PC-3 (cell line): Measurements from ENCODE around the gene DEK. TPM values are rescaled to one million over a fixed set of nuclear protein-coding genes. Genes with fewer than 3 reads are reported as not detected.

Source experiments
- ATAC-seq: fragments of 200-7000 bp; cut with Tn5 transposase; 2 replicates; pipeline ENCODE4 v1.9.1; 2020; ENCODE audit warnings: mild to moderate bottlenecking, moderate library complexity
- BruUV-seq: library from RNA; stranded (reverse); fragments of 400-500 nt; replicated peaks from 2 replicates; lab custom pipeline; 2021; lab: Mats Ljungman, UMichigan
- CTCF ChIA-PET: fragments of 300-600 bp; sonication (Branson Sonifier 250); formaldehyde crosslinking; loops from one replicate; lab custom pipeline; 2022; ENCODE audit warnings: antibody characterized with exemption; lab: Charles Lee
- POLR2A ChIA-PET: fragments of 300-600 bp; sonication (Branson Sonifier 250); formaldehyde crosslinking; loops from one replicate; lab custom pipeline; 2022; ENCODE audit warnings: antibody characterized with exemption; ENCODE audit not compliant: unreplicated experiment; lab: Charles Lee
- DNase-seq: peaks from one replicate; pipeline ENCODE4 v3.0.0-alpha.2; 2015
- H2AFZ ChIP-seq: fragments of 300-600 bp; sonication (generic); 2 replicates; pipeline ENCODE4 v1.6.0; 2016; ENCODE audit warnings: antibody characterized with exemption, low read length
- H3F3A ChIP-seq: fragments of 300-600 bp; sonication (generic); one replicate; pipeline ENCODE4 v1.6.0; 2017; ENCODE audit warnings: antibody characterized with exemption, low read length, control low read depth, mild to moderate bottlenecking; ENCODE audit not compliant: unreplicated experiment
- H3K27ac ChIP-seq: fragments of 300-600 bp; sonication (generic); 2 replicates; pipeline ENCODE4 v1.5.1; 2016; ENCODE audit warnings: mild to moderate bottlenecking, low read length
- H3K27me3 ChIP-seq: fragments of 300-600 bp; sonication (generic); 2 replicates; pipeline ENCODE4 v1.6.1; 2016; ENCODE audit warnings: low read length, mixed read lengths
- H3K36me3 ChIP-seq: fragments of 300-600 bp; sonication (generic); 2 replicates; pipeline ENCODE4 v1.6.1; 2016; ENCODE audit warnings: low read depth, mixed run types, low read length, mixed read lengths
- H3K4me1 ChIP-seq: fragments of 300-600 bp; sonication (generic); 2 replicates; pipeline ENCODE4 v1.5.1; 2016; ENCODE audit warnings: low read length; ENCODE audit not compliant: insufficient read depth
- H3K4me2 ChIP-seq: fragments of 300-600 bp; sonication (generic); 2 replicates; pipeline ENCODE4 v1.6.0; 2016; ENCODE audit warnings: low read length
- H3K4me3 ChIP-seq: fragments of 300-600 bp; sonication (generic); 2 replicates; pipeline ENCODE4 v1.5.1; 2016; ENCODE audit warnings: mild to moderate bottlenecking, low read length, mixed read lengths
- H3K79me2 ChIP-seq: fragments of 300-600 bp; sonication (generic); 2 replicates; pipeline ENCODE4 v1.6.1; 2017; ENCODE audit warnings: low read length, mixed read lengths
- H3K9ac ChIP-seq: fragments of 300-600 bp; sonication (generic); 2 replicates; pipeline ENCODE4 v1.6.0; 2016; ENCODE audit warnings: mild to moderate bottlenecking, low read length
- H3K9me2 ChIP-seq: fragments of 300-600 bp; sonication (generic); replicated peaks from 2 replicates; pipeline ENCODE4 v1.6.1; 2016; ENCODE audit warnings: mixed run types, low read length, mixed read lengths
- H3K9me3 ChIP-seq: fragments of 300-600 bp; sonication (generic); 2 replicates; pipeline ENCODE4 v1.6.1; 2016; ENCODE audit warnings: low read length, mixed read lengths
- H4K20me1 ChIP-seq: fragments of 300-600 bp; sonication (generic); 2 replicates; pipeline ENCODE4 v1.6.1; 2016; ENCODE audit warnings: low read length, mixed read lengths
- EZH2 ChIP-seq: fragments of 300-600 bp; sonication (generic); IDR thresholded peaks from one replicate; pipeline ENCODE4 v1.6.1; 2017; ENCODE audit warnings: antibody characterized with exemption, mild to moderate bottlenecking, low read length; ENCODE audit not compliant: unreplicated experiment
- EZH2phosphoT487 ChIP-seq: fragments of 300-600 bp; sonication (generic); IDR thresholded peaks from 2 replicates; pipeline ENCODE4 v1.6.1; 2018; ENCODE audit warnings: mild to moderate bottlenecking, antibody characterized with exemption, low read length, borderline replicate concordance
- intact Hi-C: fragments of 100-400 bp; cut with micrococcal nuclease; formaldehyde crosslinking; loops from 2 replicates; pipeline ENCODE4 v1.9.0; 2023
- total RNA-seq: library from RNA; depleted of rRNA; stranded (reverse); fragments of >200 nt; gene quantifications from 2 replicates; pipeline ENCODE4 v1.2.3, GENCODE V29; 2014
- TF ChIP-seq, protein P1 (sequence below): fragments of 300-600 bp; sonication (generic); conservative IDR thresholded peaks from 2 replicates; pipeline ENCODE4 v1.5.1; 2017; ENCODE audit warnings: antibody characterized with exemption, low read depth, mild to moderate bottlenecking, low read length

Gene DEK
- total RNA-seq, 1 experiment from 2014 or later: 155 TPM

GRCh38 chr6:18186033-18186432 lies 78.3 kb downstream of the DEK start:
- intact Hi-C loops: no loop called here
- no TSS peak for BruUV-seq
- ATAC-seq: no peak
- DNase-seq: peak; percentile 45
- no peaks in the 10 kb centered on the region for H3K27me3 ChIP-seq
- no peaks in the 10 kb centered on the region for H3K36me3 ChIP-seq
- no peaks in the 10 kb centered on the region for H3K9me3 ChIP-seq
- H3K9me2 ChIP-seq: no peaks in the 10 kb centered on the region
- CTCF ChIA-PET: no interaction called here
- POLR2A ChIA-PET: no interaction called here
- H3K79me2 ChIP-seq: no peaks in the 10 kb centered on the region
- TF ChIP-seq, protein P1, sequence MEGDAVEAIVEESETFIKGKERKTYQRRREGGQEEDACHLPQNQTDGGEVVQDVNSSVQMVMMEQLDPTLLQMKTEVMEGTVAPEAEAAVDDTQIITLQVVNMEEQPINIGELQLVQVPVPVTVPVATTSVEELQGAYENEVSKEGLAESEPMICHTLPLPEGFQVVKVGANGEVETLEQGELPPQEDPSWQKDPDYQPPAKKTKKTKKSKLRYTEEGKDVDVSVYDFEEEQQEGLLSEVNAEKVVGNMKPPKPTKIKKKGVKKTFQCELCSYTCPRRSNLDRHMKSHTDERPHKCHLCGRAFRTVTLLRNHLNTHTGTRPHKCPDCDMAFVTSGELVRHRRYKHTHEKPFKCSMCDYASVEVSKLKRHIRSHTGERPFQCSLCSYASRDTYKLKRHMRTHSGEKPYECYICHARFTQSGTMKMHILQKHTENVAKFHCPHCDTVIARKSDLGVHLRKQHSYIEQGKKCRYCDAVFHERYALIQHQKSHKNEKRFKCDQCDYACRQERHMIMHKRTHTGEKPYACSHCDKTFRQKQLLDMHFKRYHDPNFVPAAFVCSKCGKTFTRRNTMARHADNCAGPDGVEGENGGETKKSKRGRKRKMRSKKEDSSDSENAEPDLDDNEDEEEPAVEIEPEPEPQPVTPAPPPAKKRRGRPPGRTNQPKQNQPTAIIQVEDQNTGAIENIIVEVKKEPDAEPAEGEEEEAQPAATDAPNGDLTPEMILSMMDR: no peak
- TF ChIP-seq EZH2phosphoT487: no peak
- no peaks in the 10 kb centered on the region for H4K20me1 ChIP-seq
- H3K4me2 ChIP-seq: peak overlapping the region; percentile 13
- H3F3A ChIP-seq: no peaks in the 10 kb centered on the region
- no peak overlapping the region for H3K27ac ChIP-seq
- peaks cover 10% of the 10 kb centered on the region for H3K4me1 ChIP-seq
- H2AFZ ChIP-seq: no peak overlapping the region
- H3K4me3 ChIP-seq: no peak overlapping the region
- H3K9ac ChIP-seq: no peak overlapping the region

DNA sequence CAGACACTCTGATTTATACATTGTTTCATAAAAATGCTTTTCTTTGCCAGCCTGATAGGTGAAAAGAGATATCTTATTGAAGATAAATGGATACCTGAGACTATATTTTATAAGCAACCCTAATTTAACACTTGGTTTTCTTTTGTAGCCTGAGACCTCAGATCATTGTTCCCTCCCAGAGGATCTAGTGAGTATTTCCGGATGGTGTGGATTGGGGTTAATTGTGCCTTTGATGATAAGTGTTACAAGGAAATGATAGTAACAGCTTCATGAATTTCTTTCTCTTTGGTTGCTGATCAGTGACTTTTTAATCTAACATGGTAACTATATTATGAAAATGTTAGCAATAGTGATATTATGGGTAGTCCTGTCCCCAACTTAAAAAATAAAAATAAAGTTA lies 78.7 kb downstream of the DEK start:
- DNase-seq (no peak), ATAC-seq (no peak)
- ChIA-PET CTCF (no interaction called here), POLR2A (no interaction called here)
- no peaks in the 10 kb centered on the region for H3K9me3 ChIP-seq
- TF ChIP-seq, protein P1: no peak
- TF ChIP-seq EZH2 (no peak), EZH2phosphoT487 (no peak)
- H3K4me3 ChIP-seq: no peak overlapping the region
- H3K9me2 ChIP-seq: no peaks in the 10 kb centered on the region
- peak overlapping the region; percentile 13; the same call in 1 of the 2 replicates for H3K4me2 ChIP-seq
- intact Hi-C loops: no loop called here
- H3K27ac ChIP-seq: no peak overlapping the region
- H3K27me3 ChIP-seq: no peaks in the 10 kb centered on the region
- no peak overlapping the region for H2AFZ ChIP-seq
- no peak overlapping the region for H3K9ac ChIP-seq
- no peaks in the 10 kb centered on the region for H3K36me3 ChIP-seq
- H3F3A ChIP-seq: no peaks in the 10 kb centered on the region
- no TSS peak for BruUV-seq
- no peaks in the 10 kb centered on the region for H3K79me2 ChIP-seq
- H3K4me1 ChIP-seq: peaks cover 10% of the 10 kb centered on the region
- no peaks in the 10 kb centered on the region for H4K20me1 ChIP-seq

DNA sequence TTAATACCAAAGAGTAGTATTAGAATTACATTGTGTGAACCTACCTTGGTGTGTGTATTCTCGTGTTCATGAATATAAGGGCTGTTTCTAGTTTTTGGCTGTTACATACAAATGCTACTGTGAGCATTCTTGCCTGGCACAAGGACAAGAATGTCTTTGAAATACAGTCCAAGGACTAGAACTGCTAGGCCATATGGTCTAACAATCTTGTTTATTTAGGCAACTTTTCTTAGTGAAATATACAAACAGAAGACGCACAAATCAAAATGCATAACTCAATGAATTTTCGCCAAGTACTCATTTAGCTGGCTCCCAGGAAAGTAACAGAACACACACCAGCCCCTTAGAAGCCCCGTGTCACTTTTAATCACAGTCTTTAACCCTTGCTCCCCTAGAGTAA lies 80.6 kb downstream of the DEK start:
- ATAC-seq: no peak
- H3F3A ChIP-seq: no peaks in the 10 kb centered on the region
- no peaks in the 10 kb centered on the region for H3K27me3 ChIP-seq
- no peak overlapping the region for H3K9ac ChIP-seq
- ChIA-PET CTCF (interaction anchor here (0.6 kb wide), 1 partner anchor 11 kb away, joined by 3 read pairs; no protein-coding TSS in a partner anchor), POLR2A (no interaction called here)
- H3K27ac ChIP-seq: no peak overlapping the region
- H3K36me3 ChIP-seq: no peaks in the 10 kb centered on the region
- no peak overlapping the region for H2AFZ ChIP-seq
- BruUV-seq: no TSS peak
- H3K4me3 ChIP-seq: no peak overlapping the region
- intact Hi-C loops: no loop called here
- H3K4me2 ChIP-seq: no peak overlapping the region
- H3K9me2 ChIP-seq: no peaks in the 10 kb centered on the region
- no peaks in the 10 kb centered on the region for H3K79me2 ChIP-seq
- H4K20me1 ChIP-seq: no peaks in the 10 kb centered on the region
- TF ChIP-seq, protein P1: no peak
- no peak for TF ChIP-seq EZH2
- TF ChIP-seq EZH2phosphoT487: no peak
- peaks cover 10% of the 10 kb centered on the region for H3K4me1 ChIP-seq
- DNase-seq: no peak
- no peaks in the 10 kb centered on the region for H3K9me3 ChIP-seq
